Stomach (tissue), 4 donors: Measurements from ENCODE around the gene RTKN2.

Experiments
- POLR2A ChIP-seq, 4 donors: fragments of 450-650 bp; IDR thresholded peaks; one replicate each; pipeline ENCODE4 v1.6.1; 2016; ENCODE audit warnings: antibody characterized with exemption in 4 of 4, control low read depth in 2 of 4, mild to moderate bottlenecking in 1 of 4, moderate library complexity in 1 of 4
- POLR2AphosphoS5 ChIP-seq, 3 donors: sonication (generic); formaldehyde crosslinking; IDR thresholded peaks; one replicate each; pipeline ENCODE4 v1.6.1; 2016; ENCODE audit warnings: antibody characterized with exemption in 3 of 3
- TF ChIP-seq, protein P1 (sequence below), 7 experiments: fragments of 450-650 bp in 4 of 7; fragments of 200-600 bp in 3 of 7; sonication (generic) in 3 of 7; IDR thresholded peaks; one replicate each; pipeline ENCODE4 v1.5.1; 2016 to 2019; ENCODE audit warnings: antibody characterized with exemption in 7 of 7, control low read depth in 2 of 7, mild to moderate bottlenecking in 1 of 7

DNA sequence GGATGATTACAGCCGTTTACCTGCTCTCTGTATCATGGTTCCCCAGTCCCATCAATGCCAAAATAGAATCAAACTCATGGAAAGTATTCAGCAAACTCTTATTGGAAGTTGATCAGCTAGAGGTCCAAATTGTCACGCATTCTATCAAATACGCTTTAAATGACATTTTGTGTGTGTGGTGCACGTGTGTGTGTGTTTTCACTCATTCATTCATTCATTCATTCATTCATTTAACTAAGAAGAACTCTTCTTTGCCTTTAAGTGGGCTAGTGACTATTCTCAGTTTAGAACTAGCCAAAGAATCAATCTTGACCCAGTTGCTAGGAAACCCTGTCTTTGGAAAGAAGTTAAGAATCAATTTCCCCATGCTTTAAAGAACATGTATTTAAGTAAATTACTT lies 102.8 kb downstream of the RTKN2 start:
- TF ChIP-seq, protein P1, sequence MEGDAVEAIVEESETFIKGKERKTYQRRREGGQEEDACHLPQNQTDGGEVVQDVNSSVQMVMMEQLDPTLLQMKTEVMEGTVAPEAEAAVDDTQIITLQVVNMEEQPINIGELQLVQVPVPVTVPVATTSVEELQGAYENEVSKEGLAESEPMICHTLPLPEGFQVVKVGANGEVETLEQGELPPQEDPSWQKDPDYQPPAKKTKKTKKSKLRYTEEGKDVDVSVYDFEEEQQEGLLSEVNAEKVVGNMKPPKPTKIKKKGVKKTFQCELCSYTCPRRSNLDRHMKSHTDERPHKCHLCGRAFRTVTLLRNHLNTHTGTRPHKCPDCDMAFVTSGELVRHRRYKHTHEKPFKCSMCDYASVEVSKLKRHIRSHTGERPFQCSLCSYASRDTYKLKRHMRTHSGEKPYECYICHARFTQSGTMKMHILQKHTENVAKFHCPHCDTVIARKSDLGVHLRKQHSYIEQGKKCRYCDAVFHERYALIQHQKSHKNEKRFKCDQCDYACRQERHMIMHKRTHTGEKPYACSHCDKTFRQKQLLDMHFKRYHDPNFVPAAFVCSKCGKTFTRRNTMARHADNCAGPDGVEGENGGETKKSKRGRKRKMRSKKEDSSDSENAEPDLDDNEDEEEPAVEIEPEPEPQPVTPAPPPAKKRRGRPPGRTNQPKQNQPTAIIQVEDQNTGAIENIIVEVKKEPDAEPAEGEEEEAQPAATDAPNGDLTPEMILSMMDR (IDR thresholded peaks at IDR 0.05) = no peak
- TF ChIP-seq POLR2A (IDR thresholded peaks at IDR 0.05) = no peak
- TF ChIP-seq POLR2AphosphoS5 (IDR thresholded peaks at IDR 0.05) = no peak
